Bronchial epithelial cell (primary cell): ENCODE results near the gene CD59. TPM values are rescaled to one million over a fixed set of nuclear protein-coding genes. Genes with fewer than 3 reads are reported as not detected.

Experiments used
- DNase-seq: peaks from one replicate; pipeline ENCODE4 v3.0.0-alpha.2; 2010; ENCODE audit warnings: low read depth
- FAIRE-seq: peaks from 2 replicates; lab custom pipeline; 2011; peaks lifted over from hg19 to GRCh38; lab: Jason Lieb, UNC
- H3K27me3 ChIP-seq: 2 replicates; pipeline ENCODE4 v1.5.1; 2011; ENCODE audit warnings: low read length; ENCODE audit not compliant: control insufficient read depth, insufficient read depth
- H3K36me3 ChIP-seq: 2 replicates; pipeline ENCODE4 v1.5.1; 2011; ENCODE audit warnings: low read length; ENCODE audit not compliant: control insufficient read depth, insufficient read depth
- H3K4me3 ChIP-seq: 2 replicates; pipeline ENCODE4 v1.5.1; 2011; ENCODE audit warnings: mild to moderate bottlenecking, low read depth, low read length, control low read depth
- CTCF ChIP-seq: IDR thresholded peaks from 2 replicates; pipeline ENCODE4 v1.5.1; 2011; ENCODE audit warnings: mild to moderate bottlenecking, moderate library complexity, low read length, control low read depth, inconsistent platforms; ENCODE audit not compliant: insufficient read depth, severe bottlenecking
- total RNA-seq: library from RNA; depleted of rRNA; stranded (reverse); fragments of >200 nt; gene quantifications from 2 replicates; pipeline ENCODE4 v1.2.1, GENCODE V29; 2014

The CD59 gene
- total RNA-seq, 1 donor from 2014 or later, result 193 TPM

GRCh38 chr11:33670250-33671011 lies 65.8 kb downstream of the CD59 start:
- DNase-seq (peak; percentile 67), FAIRE-seq (no peak)
- H3K36me3 ChIP-seq, result no peaks in the 10 kb centered on the region
- no peak for TF ChIP-seq CTCF
- H3K27me3 ChIP-seq, result no peaks in the 10 kb centered on the region
- H3K4me3 ChIP-seq, result no peak overlapping the region

GRCh38 chr11:33669598-33670249 lies 66.5 kb downstream of the CD59 start:
- FAIRE-seq (no peak), DNase-seq (no peak)
- Histone ChIP-seq H3K27me3 (no peaks in the 10 kb centered on the region), H3K4me3 (no peak overlapping the region), H3K36me3 (no peaks in the 10 kb centered on the region)
- no peak for TF ChIP-seq CTCF

- Histone ChIP-seq H3K4me3 (no peak overlapping the region), H3K27me3 (no peaks in the 10 kb centered on the region), H3K36me3 (no peaks in the 10 kb centered on the region)
- FAIRE-seq, result no peak
- no peak for TF ChIP-seq CTCF
- no peak for DNase-seq
Observed at GRCh38 chr11:33668951-33669596, 67.1 kb downstream of the CD59 start.

GRCh38 chr11:33668468-33668825 lies 67.8 kb downstream of the CD59 start:
- Histone ChIP-seq H3K4me3 (no peak overlapping the region), H3K36me3 (no peaks in the 10 kb centered on the region), H3K27me3 (no peaks in the 10 kb centered on the region)
- no peak for TF ChIP-seq CTCF
- FAIRE-seq (no peak), DNase-seq (no peak)

GRCh38 chr11:33667819-33668467 lies 68.3 kb downstream of the CD59 start:
- DNase-seq (peak; percentile 93), FAIRE-seq (no peak)
- TF ChIP-seq CTCF, result no peak
- no peaks in the 10 kb centered on the region for H3K27me3 ChIP-seq
- no peak overlapping the region for H3K4me3 ChIP-seq
- no peaks in the 10 kb centered on the region for H3K36me3 ChIP-seq
